COLO668 (cell line): ENCODE data around the gene SCAMP4.
A peak's percentile ranks its signal among the peaks of the same experiment; 100 is the strongest.

Experiments
- DNase-seq: peaks from one replicate; lab custom pipeline; 2025; ENCODE audit not compliant: unreplicated experiment; lab: John Stamatoyannopoulos, UW

SCAMP4 gene

GRCh38 chr19:1936916-1937610 lies 31.9 kb downstream of the SCAMP4 start:
- no peak for DNase-seq

GRCh38 chr19:1938071-1938470 lies 32.9 kb downstream of the SCAMP4 start:
- no peak for DNase-seq

GRCh38 chr19:1941146-1942077 lies 36.2 kb downstream of the SCAMP4 start, which contains the start of gene CSNK1G2:
TSS of gene CSNK1G2 (plus strand) at chr19:1941172. CDS start at chr19:1969773, 28,601 bp downstream.
- DNase-seq, result peak; percentile 72

- peak; percentile 77 for DNase-seq
Observed at GRCh38 chr19:1942078-1942933, 37.1 kb downstream of the SCAMP4 start.

- no peak for DNase-seq
Observed at GRCh38 chr19:1942934-1943555, 37.8 kb downstream of the SCAMP4 start.

- DNase-seq, result no peak
Observed at GRCh38 chr19:1943661-1944087, 38.5 kb downstream of the SCAMP4 start.

GRCh38 chr19:1944088-1944915 lies 39.1 kb downstream of the SCAMP4 start:
- DNase-seq, result no peak

GRCh38 chr19:1944916-1945561 lies 39.8 kb downstream of the SCAMP4 start:
- no peak for DNase-seq

- DNase-seq, result peak; percentile 55
Observed at GRCh38 chr19:1945899-1946298, 40.7 kb downstream of the SCAMP4 start.

GRCh38 chr19:1947651-1948209 lies 42.5 kb downstream of the SCAMP4 start:
- no peak for DNase-seq

- no peak for DNase-seq
Observed at GRCh38 chr19:1949304-1950101, 44.3 kb downstream of the SCAMP4 start.

GRCh38 chr19:1950640-1951039 lies 45.4 kb downstream of the SCAMP4 start:
- no peak for DNase-seq

GRCh38 chr19:1952635-1953034 lies 47.4 kb downstream of the SCAMP4 start:
- no peak for DNase-seq

- DNase-seq, result no peak
Observed at GRCh38 chr19:1953037-1953436, 47.8 kb downstream of the SCAMP4 start.

- no peak for DNase-seq
Observed at GRCh38 chr19:1953441-1954094, 48.4 kb downstream of the SCAMP4 start.

- no peak for DNase-seq
Observed at GRCh38 chr19:1954532-1954933, 49.3 kb downstream of the SCAMP4 start.
